Measurements from ENCODE around the gene PAK4.

Gene PAK4

DNA sequence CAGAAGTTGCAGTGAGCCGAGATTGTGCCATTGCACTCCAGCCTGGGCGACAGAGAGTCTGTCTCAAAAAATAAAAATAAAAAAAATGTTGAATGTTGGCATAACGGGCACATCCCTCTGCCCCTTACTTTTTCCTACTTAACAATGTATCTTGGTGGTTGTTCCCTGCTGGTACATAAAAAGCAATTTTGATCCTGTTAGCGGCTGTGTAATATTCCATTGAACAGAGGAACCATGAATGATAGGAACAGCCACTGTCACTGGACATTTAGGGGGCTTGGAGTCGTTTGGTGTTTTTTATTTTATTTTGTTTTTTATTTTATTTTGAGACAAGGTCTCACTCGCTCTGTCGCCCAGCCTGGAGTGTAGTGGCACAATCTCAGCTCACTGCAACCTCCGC lies 60.8 kb downstream of the PAK4 start:
- no peak for DNase-seq

DNA sequence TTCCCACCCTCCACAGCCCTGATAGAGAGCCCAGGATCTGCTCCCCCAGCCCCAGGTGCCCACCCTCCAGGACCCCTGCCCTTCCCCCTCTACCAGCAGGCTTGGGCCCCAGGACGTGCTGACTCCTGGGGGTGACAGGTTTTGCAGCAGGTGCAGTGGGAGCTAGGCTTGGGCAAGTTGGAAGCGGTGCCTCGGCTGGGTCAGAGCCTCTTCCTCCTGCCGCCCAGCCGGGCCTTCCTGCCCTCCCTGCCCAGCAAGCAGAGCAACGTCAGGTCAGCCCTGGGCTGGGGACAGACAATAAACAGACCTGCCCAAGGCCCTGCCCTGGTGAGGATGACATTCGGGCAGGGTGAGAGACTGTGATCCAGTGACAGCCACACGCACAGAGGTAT lies 62.0 kb downstream of the PAK4 start:
- DNase-seq, result no peak

DNA sequence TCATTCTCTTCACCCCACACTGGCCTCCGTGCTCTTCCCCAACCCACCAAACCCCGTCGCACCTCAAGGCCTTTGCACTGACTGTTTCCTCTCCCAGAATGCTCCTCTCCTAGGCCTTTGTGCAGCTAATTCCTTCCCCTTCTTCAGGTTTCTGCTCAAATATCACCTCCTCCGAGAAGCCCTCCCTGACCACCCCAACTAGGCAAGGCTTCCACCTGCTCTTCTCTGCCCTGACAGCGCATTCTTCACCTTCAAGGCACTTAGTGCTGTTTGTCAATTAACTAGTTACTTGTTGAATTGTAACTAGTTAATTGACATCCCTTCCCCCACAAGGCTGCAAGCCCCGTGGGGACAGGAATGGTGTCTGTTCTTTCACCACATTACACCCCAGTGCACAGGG lies 63.4 kb downstream of the PAK4 start:
- DNase-seq, result no peak

DNA sequence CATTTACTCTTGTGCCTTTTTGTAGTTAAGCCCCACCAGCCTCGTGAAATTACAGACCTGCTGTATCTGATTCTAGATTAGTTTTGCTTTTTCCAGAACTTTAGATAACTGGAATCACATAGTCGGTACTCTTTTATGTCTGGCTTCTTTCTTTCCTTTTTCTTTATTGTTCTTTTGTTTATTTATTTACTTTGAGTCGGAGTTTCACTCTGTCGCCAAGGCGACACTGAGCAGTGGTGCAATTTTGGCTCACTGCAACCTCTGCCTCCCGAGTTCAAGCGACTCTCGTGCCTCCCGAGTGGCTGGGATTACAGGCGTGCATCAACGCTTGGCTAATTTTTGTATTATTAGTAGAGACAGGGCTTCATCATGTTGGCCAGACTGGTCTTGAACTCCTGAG lies 65.2 kb downstream of the PAK4 start:
- no peak for DNase-seq

DNA sequence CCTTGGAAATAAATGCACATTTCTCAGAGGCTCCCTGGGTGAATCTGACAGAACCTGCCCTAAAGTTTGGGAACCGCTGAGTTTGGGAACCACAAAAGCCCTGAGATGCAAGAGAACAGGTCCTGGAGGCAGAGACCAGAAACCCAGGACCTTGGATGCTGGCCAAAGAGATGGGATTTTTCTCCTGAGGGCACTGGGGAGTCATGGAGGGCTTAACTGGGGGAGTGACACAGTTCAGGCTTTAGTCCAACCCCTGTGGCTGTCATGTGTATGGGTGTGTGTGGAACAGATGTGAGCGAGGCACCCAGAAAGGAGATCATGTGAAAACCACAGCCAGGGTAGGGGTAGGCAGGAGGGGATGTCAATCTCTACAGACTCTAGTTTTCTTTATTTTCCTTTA lies 67.3 kb downstream of the PAK4 start:
- no peak for DNase-seq

DNA sequence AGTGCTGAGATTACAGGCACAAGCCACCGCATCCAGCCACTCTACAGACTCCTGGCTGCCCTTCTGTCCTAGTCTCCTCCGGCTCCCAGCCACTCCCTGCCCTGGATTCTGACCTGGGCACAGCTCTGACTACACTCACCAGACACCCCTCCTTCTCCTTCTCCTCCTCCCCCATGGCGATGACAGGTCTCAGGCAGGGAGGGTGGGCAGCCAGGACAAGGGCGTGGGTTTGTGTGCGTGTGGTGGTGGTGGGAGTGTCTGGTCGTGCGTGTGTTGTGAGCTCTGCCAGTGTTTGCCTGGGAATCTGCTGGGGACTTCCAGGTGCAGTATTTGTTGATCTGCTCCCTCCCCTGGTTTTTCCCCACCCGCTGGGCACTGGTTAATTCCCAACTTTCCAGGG lies 68.2 kb downstream of the PAK4 start:
- no peak for DNase-seq

DNA sequence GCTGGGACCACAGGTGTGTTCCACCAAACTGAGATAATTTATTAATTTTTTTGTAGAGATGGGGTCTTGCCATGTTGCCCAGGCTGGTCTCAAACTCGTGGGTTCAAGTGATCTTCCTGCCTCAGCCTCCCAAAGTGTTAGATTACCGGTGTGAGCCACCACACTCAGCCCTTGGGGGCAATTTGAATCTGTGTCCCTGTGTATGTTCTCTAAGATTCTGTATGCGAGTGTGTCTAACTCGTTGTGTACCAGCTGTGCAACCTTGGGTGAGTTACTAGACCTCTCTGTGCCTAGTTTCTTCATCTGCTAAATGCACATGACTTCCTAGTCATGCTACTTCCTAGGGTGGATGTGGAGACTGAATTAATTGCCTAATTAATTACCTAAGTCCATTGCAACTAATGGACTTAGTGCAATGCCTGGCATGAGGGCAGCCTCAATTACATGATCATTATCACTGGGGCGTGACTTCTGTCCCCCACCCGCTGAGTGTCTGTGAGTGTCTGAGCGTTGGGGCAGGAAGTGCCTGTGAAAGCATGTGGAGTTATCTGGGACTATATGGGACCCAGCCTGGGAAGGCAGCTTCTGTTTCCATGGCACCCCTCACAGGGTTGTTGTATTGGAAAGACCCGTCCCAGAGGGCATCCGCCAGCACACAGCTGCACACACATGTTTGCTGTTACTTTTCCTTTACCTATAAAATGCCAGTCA lies 69.4 kb downstream of the PAK4 start:
- no peak for DNase-seq

DNA sequence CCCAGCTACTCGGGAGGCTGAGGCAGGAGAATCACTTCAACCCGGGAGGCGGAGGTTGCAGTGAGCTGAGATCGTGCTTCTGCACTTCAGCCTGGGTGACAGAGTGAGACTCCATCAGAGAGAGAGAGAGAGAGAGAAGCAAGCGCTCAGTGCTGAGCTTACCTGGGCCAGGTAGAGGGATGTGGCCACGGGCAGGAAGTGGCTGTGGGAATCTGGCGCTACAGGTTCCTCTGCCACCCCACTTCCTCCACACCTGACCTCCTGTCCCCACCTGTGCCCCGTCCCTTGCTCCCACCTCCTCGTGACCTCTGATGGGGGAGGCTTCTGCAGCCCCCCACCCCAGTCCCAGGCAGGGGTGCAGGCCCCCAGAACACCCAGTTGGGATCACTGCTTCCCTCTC lies 70.2 kb downstream of the PAK4 start:
- no peak for DNase-seq

DNA sequence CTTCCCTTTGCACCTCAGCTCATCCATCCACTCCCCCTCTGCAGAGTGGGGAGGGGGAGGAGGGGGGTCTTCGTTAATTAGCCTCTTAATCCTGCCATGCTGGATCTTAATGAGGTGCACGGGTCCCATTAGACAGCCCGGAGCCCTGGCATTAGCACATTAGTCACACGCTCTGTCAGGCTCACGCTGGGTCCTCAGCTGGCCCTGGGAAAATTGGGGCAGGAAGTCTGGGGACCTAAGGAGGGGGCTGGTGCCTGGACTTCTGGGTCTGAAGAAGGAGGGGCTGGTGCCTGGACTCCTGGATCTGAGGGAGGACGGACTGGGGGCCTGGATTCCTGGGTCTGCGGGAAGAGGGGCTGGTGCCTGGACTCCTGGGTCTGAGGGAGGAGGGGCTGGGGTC lies 70.7 kb downstream of the PAK4 start:
- no peak for DNase-seq

DNA sequence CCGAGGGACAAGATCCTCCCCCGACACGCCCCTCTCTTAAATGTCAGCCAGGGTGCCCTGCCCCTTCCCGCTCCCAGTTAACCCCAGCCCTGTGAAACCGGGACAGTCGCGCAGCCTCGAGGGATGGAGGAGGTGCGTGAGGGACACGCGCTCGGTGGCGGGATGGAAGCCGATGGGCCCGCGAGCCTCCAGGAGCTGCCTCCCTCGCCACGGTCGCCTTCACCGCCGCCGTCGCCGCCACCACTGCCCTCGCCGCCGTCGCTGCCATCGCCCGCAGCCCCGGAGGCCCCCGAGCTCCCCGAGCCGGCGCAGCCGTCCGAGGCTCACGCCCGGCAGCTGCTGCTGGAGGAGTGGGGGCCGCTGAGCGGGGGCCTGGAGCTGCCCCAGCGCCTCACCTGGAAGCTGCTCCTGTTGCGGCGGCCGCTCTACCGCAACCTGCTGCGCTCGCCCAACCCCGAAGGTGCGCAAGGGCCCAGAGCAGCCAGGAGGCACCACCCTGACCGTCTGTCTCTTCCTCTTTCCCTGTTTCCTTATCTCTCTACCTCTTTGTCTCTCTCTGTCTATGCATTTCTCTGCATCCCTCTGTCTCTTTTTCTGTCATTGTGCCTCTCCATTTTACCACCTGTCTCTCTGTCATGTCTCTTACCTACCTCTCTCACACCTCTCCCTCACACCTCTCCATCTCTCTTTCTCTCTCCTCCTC lies 71.4 kb downstream of the PAK4 start, which contains the start of gene NCCRP1:
TSS of gene NCCRP1 (plus strand) at position 105 of the 703 bp plus-strand sequence. CDS start at position 124, 19 bp downstream.
- no peak for DNase-seq

DNA sequence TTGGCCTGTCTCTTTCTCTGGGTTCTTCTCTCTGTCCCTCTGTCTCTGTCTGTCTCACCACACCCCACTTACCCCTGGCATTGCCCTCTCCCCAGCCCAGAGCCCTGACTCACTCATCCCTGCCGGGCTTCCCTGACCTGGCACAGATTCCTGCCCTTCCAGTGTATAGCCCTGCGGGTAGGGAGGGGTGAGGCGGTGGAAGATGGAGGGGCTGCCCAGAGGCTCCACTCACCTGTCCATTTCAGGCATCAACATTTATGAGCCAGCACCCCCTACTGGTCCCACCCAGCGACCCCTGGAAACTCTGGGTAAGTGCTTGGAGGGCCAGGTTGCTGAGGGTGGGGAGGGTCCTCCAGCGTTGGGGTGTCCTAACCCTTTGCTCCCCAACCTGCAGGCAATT lies 72.2 kb downstream of the PAK4 start:
- DNase-seq, result no peak

DNA sequence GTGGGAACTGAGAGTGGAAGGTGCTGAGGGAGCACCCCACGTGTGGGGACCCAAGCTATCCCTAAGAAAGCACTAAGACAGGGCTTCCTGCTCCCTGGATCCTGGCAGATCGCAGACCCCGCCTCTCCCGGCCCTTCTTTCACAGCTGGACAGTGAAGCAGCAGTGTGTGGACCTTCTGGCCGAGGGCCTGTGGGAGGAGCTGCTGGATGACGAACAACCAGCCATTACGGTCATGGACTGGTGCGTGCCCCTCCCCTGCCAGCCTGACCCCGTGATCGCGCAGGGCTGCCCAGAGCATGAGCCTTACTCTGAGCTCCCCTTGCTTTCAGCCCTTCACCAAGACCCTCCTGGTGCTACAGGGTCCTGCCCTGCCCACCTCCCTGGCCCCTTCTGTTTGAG lies 73.4 kb downstream of the PAK4 start:
- no peak for DNase-seq

DNA sequence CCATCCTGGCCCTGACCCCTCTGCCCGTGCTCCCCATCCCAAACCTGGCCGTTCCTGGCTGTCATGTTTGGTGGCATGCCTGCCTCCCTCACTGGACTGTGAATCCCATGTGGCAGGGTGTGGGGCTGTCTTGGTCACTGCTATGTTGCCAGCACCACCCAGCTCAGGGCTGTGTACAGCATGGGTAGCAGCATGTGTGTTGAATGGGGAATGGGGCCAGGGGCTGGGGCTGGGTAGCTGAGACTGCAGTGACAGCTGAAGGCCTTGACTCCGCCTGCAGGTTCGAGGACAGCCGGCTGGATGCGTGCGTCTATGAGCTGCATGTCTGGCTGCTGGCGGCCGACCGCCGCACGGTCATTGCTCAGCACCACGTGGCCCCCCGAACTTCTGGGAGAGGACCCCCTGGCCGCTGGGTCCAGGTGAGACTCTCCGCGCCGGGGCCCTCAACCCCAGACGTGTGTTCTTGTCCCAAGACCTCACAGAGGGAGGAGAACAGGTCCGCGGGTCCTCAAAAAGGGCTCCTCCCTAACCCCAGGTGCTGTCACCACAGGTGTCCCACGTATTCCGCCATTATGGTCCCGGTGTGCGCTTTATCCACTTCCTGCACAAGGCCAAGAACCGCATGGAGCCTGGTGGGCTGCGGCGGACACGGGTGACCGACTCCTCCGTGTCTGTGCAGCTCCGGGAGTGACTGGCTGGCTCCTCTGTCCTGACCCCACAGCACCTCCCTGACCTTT lies 74.6 kb downstream of the PAK4 start:
- DNase-seq, result no peak

DNA sequence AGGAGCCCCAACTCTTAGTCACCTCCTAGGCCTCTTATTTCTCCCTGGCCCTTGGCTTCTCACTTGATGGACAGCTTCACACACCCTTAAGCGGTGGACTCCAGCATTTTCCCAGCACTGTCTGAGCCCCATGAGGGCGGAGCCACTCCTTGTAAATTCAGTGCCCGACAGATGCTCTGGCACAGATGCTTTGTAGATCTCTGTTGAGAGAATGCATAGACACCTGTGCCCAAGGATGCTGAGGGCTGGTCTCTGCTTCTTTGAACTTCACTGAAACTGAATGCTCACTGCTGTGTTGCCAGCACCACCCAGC lies 75.2 kb downstream of the PAK4 start:
- no peak for DNase-seq

DNA sequence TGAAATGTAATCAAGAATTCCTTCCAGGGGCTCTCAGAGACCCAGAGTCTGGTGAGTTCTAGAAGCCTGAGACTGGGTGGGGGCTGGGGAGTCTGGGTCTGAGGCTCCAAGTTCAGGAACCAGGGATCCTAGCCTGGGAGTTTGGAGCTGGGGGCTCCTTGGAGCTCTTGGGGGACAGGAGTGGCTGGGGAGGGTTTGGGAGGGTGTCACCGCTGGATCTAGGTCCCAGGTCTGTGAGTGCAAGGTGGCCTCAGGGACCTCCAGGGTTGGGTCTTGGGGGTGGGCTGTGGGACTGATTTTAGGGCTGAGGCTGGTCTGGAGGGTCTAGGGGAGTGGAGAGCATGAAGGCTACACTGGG lies 77.4 kb downstream of the PAK4 start:
- DNase-seq, result no peak

DNA sequence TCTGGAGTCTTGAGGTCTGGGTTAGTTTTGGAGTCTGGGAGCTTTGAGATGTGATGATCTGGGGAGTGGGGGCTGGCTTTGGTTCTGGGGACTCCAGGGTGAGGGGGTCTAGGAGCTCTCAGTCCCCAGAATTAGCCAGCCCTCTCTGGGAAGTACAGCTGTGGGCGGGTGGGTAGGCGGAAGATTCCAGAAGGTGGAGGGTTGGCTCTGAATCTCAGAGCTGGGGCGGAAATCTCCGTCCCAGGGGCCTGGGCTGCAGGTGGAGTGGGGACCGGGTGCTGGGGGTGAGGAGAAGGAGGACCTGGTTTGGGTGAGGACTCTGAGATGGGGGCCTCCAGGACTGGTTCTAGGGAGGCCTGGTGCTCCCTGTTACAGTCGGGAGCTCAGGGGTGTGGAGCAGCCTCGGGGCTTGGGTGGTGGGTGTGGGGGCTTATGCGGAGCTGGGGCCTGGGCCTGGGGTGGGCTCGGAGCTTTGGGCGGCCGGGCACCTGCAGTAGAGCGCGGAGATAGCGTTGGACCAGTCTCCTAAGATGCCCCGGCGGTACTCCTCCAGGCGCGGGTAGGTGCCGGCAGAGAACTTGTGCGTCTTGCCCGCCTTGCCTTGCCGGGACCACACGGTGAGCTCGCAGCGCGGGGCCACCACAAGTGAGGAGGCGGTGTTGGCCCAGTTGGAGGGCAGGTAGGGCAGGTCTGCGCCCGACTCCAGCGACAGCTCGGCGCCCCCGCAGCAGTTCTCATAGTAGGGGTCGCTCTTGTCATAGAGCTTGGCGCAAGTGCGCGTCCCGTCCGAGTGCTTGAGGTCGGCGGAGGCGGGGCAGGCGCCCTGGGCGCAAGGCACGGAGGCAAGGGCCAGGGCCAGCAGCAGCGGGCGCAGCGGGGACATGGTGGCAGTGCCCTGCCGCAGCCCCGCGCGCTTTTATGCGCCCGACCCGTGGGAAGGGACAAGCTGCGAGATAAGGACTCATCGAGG lies 78.1 kb downstream of the PAK4 start, which contains the start of gene SYCN:
TSS of gene SYCN (minus strand) at position 892 of the 970 bp plus-strand sequence. CDS start at position 883, 9 bp downstream.
- no peak for DNase-seq

DNA sequence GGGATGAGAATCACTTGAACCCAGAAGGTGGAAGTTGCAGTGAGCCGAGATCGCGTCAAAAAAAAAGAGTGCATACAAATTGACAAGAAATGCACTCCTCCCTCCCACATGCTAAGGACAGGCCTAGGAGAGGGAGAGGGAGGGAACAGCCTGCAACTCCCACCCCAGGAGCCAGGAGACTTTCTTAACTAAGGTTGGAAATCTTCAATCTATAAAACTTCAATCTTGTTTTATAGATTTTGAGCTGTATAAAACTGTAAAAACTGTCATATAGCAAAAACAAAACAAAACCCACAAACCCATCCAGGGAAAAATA lies 79.8 kb downstream of the PAK4 start:
- DNase-seq, result no peak

DNA sequence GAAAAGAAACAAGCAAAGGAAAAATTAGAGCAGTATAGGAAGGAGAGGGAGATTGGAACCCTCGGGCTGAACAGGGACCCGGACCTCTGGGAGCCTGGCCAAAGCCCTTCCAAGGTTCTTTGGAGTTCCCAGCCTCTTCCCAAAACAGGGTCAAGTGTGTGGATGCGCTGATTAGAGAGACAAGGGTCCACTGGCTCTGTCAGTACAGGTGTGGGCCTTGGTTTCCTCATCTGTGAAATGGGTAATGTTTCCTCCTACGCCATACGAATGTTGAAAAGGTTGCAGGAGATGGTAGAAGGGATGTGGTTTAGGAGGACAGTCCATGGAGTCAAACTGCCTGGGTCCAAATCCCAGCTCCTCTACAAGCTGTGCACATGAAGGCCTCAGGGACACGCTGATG lies 80.5 kb downstream of the PAK4 start:
- DNase-seq, result no peak

DNA sequence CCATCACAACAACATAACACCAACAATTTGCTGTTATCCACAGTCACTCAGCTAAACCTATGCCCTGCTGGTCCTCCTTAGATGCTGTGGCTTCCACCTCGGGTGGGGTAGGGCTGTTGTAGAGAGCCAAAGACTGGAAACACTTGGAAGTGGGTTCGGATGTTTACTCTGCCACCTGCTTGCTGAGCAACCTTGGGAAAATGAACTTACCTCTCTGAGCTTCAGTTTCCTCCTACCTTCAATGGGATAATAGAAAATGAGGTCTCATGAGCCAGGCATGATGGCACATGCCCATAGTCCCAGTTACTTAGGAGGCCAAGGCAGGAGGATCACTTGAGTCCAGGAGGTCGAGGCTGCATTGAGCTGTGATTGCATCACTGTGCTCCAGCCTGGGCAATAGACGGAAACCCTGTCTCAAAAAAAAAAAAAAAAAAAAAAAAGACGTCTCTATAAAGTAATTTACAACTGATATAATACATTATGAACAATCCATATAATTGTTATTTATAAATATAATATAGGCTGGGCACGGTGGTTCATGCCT lies 81.8 kb downstream of the PAK4 start:
- no peak for DNase-seq

DNA sequence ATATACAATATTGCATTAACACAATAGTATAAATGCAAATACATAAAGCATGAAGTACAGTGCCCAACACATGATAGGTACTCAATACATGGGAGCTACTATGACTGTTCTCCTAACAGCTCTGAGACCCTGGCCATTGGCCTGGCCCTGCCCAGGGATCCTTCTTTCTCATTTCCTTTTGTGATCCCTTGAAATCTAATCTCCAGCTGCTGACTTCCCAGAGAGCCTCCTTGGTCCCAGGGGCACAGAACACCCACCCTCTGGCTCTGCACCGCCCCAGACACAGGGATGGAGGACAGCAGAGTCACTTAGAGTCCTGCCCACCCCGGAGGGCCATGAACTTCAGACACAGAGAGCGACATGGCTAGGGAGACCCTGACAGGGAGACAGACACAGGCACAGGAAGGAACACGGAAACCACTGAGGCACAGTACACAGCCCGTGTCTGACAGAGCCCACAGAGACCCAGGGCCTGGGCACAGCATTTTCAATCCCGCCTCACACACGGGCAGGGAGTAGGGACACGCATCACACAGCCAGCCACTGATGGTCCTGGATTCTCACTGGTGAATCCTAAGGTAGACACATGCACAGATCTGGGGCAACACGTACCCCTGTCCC lies 82.7 kb downstream of the PAK4 start:
- DNase-seq, result no peak

DNA sequence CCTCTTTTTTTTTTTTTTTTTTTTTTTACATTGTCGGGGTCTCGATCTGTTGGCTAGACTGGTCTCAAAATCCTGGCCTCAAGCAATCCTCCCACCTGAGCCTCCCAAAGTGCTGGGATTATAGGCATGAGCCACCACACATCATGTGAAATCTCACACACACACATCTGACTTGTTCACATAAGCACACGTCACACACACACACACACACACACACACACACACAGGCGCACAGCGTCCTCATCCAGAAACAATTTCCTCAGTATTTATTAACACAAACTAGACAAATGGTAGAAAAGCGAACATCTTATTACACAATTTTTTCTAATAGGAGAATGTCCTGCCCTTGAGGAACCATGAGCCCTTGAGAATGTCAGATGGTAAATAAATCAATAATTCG lies 83.6 kb downstream of the PAK4 start:
- DNase-seq, result no peak

DNA sequence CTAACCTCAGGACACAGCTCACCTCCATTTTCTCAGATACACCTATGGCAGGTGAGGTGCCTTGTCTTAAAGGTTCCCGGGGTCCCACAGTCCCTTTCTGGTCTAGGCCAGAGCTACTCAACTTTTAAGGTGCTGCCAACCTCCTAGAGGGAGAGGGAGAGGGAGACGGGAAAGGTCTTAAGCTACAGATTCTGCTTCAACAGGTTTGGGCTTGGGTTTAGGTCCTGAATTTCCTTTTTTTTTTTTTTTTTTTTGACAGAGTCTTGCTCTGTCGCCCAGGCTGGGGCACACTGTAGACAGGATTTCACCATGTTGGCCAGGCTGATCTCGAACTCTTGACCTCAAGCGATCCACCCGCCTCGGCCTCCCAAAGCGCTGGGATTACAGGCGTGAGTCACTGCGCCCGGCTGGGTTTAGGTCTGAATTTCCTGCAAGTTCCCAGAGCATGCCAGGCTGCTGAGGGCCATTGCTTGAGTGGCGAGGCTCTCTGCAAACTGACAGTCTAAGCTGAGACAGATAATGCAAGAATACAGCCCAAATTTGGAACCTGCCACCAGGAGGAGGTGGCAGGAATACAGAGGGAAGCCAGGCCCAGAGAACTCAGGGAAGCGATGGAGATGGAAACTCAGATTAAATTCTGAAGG lies 86.3 kb downstream of the PAK4 start:
- DNase-seq, result no peak
